A549 (cell line): ENCODE data around the gene RADIL. TPM values are rescaled to one million over a fixed set of nuclear protein-coding genes. Genes with fewer than 3 reads are reported as not detected.

Source experiments
- ATAC-seq, 2 experiments: fragments of 200-7000 bp in 1 of 2; fragments of >200 bp in 1 of 2; cut with Nextera tagmentation in 1 of 2; cut with Tn5 transposase in 1 of 2; 3 replicates each; pipeline versions ENCODE4 v1.8.0 to v1.9.1; 2018 to 2020; ENCODE audit warnings: mild to moderate bottlenecking in 1 of 2, moderate library complexity in 1 of 2
- CTCF ChIA-PET: fragments of 300-600 bp; sonication (Branson Sonifier 250); formaldehyde crosslinking; extraction: SDS; loops from one replicate; lab custom pipeline; 2021; ENCODE audit warnings: antibody characterized with exemption, inconsistent platforms; lab: Yijun Ruan, JAX
- POLR2A ChIA-PET: fragments of 350-600 bp; formaldehyde crosslinking; extraction: SDS; loops from one replicate; lab custom pipeline; 2021; ENCODE audit warnings: antibody characterized with exemption, inconsistent platforms; lab: Yijun Ruan, JAX
- DNase-seq, 2 experiments: peaks; one replicate each; pipeline versions ENCODE4 v3.0.0 to v3.0.0-alpha.2; 2011 to 2016; ENCODE audit warnings: low read depth in 1 of 2, low spot score in 1 of 2
- FAIRE-seq: peaks from 2 replicates; lab custom pipeline; 2011; peaks lifted over from hg19 to GRCh38; lab: Jason Lieb, UNC
- H3K27ac ChIP-seq, 2 experiments: fragments of >200 bp; sonication (Bioruptor Twin); formaldehyde crosslinking; 3 replicates each; pipeline ENCODE4 v1.5.1; 2016 to 2017
- H3K4me1 ChIP-seq: fragments of >200 bp; sonication (Bioruptor Twin); formaldehyde crosslinking; 3 replicates; pipeline ENCODE4 v1.6.1; 2016
- H3K4me2 ChIP-seq: fragments of >200 bp; sonication (Bioruptor Twin); formaldehyde crosslinking; 3 replicates; pipeline ENCODE4 v1.6.1; 2016
- H3K4me3 ChIP-seq: fragments of >200 bp; sonication (Bioruptor Twin); formaldehyde crosslinking; 3 replicates; pipeline ENCODE4 v1.5.1; 2016
- H3K9me3 ChIP-seq: fragments of >200 bp; sonication (Bioruptor Twin); formaldehyde crosslinking; 3 replicates; pipeline ENCODE4 v1.6.1; 2016
- ATOH8 ChIP-seq: fragments of 250-450 bp; sonication (Bioruptor Pico); IDR thresholded peaks from 2 replicates; pipeline ENCODE4 v1.5.0; 2020; ENCODE audit warnings: low read depth, mild to moderate bottlenecking, moderate library complexity
- BHLHE40 ChIP-seq: IDR thresholded peaks from 2 replicates; pipeline ENCODE4 v1.6.1; 2012; ENCODE audit warnings: low read depth, low read length, inconsistent platforms
- CBX2 ChIP-seq: fragments of 200-600 bp; sonication (generic); IDR thresholded peaks from 2 replicates; pipeline ENCODE4 v1.6.1; 2016; ENCODE audit warnings: low read depth, mild to moderate bottlenecking, borderline replicate concordance
- CBX8 ChIP-seq: fragments of 200-600 bp; sonication (generic); IDR thresholded peaks from 2 replicates; pipeline ENCODE4 v1.6.1; 2016
- CEBPB ChIP-seq, 2 experiments: fragments of >200 bp in 1 of 2; sonication (Bioruptor Twin) in 1 of 2; formaldehyde crosslinking in 1 of 2; IDR thresholded peaks; 2 replicates each; pipeline ENCODE4 v1.6.1; 2012 to 2016
- CHD2 ChIP-seq: fragments of 150-350 bp; IDR thresholded peaks from 2 replicates; pipeline ENCODE4 v1.6.1; 2014; ENCODE audit warnings: low read length; ENCODE audit not compliant: partially characterized antibody
- CTCF ChIP-seq: fragments of >200 bp; sonication (Bioruptor Twin); formaldehyde crosslinking; IDR thresholded peaks from 3 replicates; pipeline ENCODE4 v1.5.1; 2016
- EHF ChIP-seq: fragments of 250-450 bp; sonication (Bioruptor Pico); IDR thresholded peaks from 2 replicates; pipeline ENCODE4 v1.5.0; 2020; ENCODE audit warnings: mild to moderate bottlenecking
- ESRRA ChIP-seq: fragments of 150-350 bp; IDR thresholded peaks from 2 replicates; pipeline ENCODE4 v1.6.1; 2014; ENCODE audit warnings: mild to moderate bottlenecking, low read length, borderline replicate concordance
- FOSB ChIP-seq: fragments of 250-450 bp; sonication (Bioruptor Pico); IDR thresholded peaks from 2 replicates; pipeline ENCODE4 v1.5.0; 2020; ENCODE audit warnings: mild to moderate bottlenecking, moderate library complexity
- FOXS1 ChIP-seq: fragments of 250-450 bp; sonication (Bioruptor Pico); IDR thresholded peaks from 2 replicates; pipeline ENCODE4 v1.5.0; 2020; ENCODE audit warnings: mild to moderate bottlenecking, moderate library complexity
- GATA3 ChIP-seq: IDR thresholded peaks from 2 replicates; pipeline ENCODE4 v1.6.1; 2012; ENCODE audit warnings: borderline replicate concordance
- HES2 ChIP-seq: fragments of >200 bp; sonication (Bioruptor Twin); formaldehyde crosslinking; IDR thresholded peaks from 2 replicates; pipeline ENCODE4 v1.6.1; 2016
- HMGXB4 ChIP-seq: fragments of 250-450 bp; sonication (Bioruptor Pico); IDR thresholded peaks from 2 replicates; pipeline ENCODE4 v1.5.0; 2021; ENCODE audit warnings: mild to moderate bottlenecking, moderate library complexity, borderline replicate concordance
- HOXA7 ChIP-seq: fragments of 250-450 bp; sonication (Bioruptor Pico); IDR thresholded peaks from 2 replicates; pipeline ENCODE4 v1.5.0; 2020; ENCODE audit warnings: mild to moderate bottlenecking, moderate library complexity
- HOXB13 ChIP-seq: fragments of 250-450 bp; sonication (Bioruptor Pico); IDR thresholded peaks from 2 replicates; pipeline ENCODE4 v1.5.0; 2020; ENCODE audit warnings: low read depth, mild to moderate bottlenecking, moderate library complexity
- KDM5A ChIP-seq: fragments of 200-600 bp; sonication (generic); IDR thresholded peaks from 2 replicates; pipeline ENCODE4 v1.6.1; 2016; ENCODE audit warnings: antibody characterized with exemption, mild to moderate bottlenecking
- MAFK ChIP-seq: fragments of 450-650 bp; IDR thresholded peaks from 2 replicates; pipeline ENCODE4 v1.6.1; 2014; ENCODE audit not compliant: partially characterized antibody
- MAX ChIP-seq: IDR thresholded peaks from 2 replicates; pipeline ENCODE4 v1.6.1; 2012
- MAZ ChIP-seq: fragments of 150-350 bp; IDR thresholded peaks from 2 replicates; pipeline ENCODE4 v1.6.1; 2014; ENCODE audit warnings: antibody characterized with exemption, low read depth, low read length, borderline replicate concordance
- NFE2L2 ChIP-seq: fragments of 150-350 bp; conservative IDR thresholded peaks from 2 replicates; pipeline ENCODE4 v1.6.1; 2014; ENCODE audit warnings: low read length
- NPAS2 ChIP-seq: fragments of 250-450 bp; sonication (Bioruptor Pico); IDR thresholded peaks from 2 replicates; pipeline ENCODE4 v1.8.0; 2022; ENCODE audit warnings: mild to moderate bottlenecking, moderate library complexity, borderline replicate concordance
- PHF8 ChIP-seq: fragments of 200-600 bp; sonication (generic); IDR thresholded peaks from 2 replicates; pipeline ENCODE4 v1.6.1; 2016; ENCODE audit warnings: low read depth, mild to moderate bottlenecking, antibody characterized with exemption, moderate library complexity, borderline replicate concordance
- POLR2A ChIP-seq: IDR thresholded peaks from 2 replicates; pipeline ENCODE4 v1.6.1; 2012; ENCODE audit warnings: mild to moderate bottlenecking, low read length
- POLR2AphosphoS2 ChIP-seq: conservative IDR thresholded peaks from 2 replicates; pipeline ENCODE4 v1.6.1; 2012; ENCODE audit warnings: low read length, improper control_type of control experiment, inconsistent platforms
- RAD21 ChIP-seq, 2 experiments: fragments of >200 bp in 1 of 2; sonication (Bioruptor Twin) in 1 of 2; formaldehyde crosslinking in 1 of 2; IDR thresholded peaks in 1 of 2; conservative IDR thresholded peaks in 1 of 2; 2 replicates in 1 of 2; 3 replicates in 1 of 2; pipeline ENCODE4 v1.6.1; 2012 to 2018; ENCODE audit warnings: inconsistent platforms in 1 of 2
- RCOR1 ChIP-seq: fragments of 150-350 bp; IDR thresholded peaks from 2 replicates; pipeline ENCODE4 v1.6.1; 2014; ENCODE audit warnings: antibody characterized with exemption, low read length, low read depth
- RFX5 ChIP-seq: fragments of 450-650 bp; IDR thresholded peaks from 2 replicates; pipeline ENCODE4 v1.7.1; 2014; ENCODE audit warnings: antibody characterized with exemption, mild to moderate bottlenecking, moderate library complexity
- TFCP2L1 ChIP-seq: fragments of 250-450 bp; sonication (Bioruptor Pico); IDR thresholded peaks from 2 replicates; pipeline ENCODE4 v1.5.0; 2021; ENCODE audit warnings: mild to moderate bottlenecking
- TP53 ChIP-seq: fragments of 250-450 bp; sonication (Bioruptor Pico); IDR thresholded peaks from 2 replicates; pipeline ENCODE4 v1.5.0; 2021; ENCODE audit warnings: mild to moderate bottlenecking, moderate library complexity
- ZC3H11A ChIP-seq: fragments of 450-650 bp; IDR thresholded peaks from 2 replicates; pipeline ENCODE4 v1.6.1; 2014; ENCODE audit warnings: antibody characterized with exemption, mild to moderate bottlenecking
- ZNF302 ChIP-seq: fragments of 250-450 bp; sonication (Bioruptor Pico); IDR thresholded peaks from 2 replicates; pipeline ENCODE4 v1.9.0; 2021; ENCODE audit warnings: inconsistent platforms, mild to moderate bottlenecking, moderate library complexity
- WGBS: methylation state at CpG from one replicate; pipeline ENCODE4 v1.1.6; 2017; ENCODE audit errors: missing lambda C conversion rate; 5-methylcytosine and 5-hydroxymethylcytosine counted together
- polyA plus RNA-seq, 4 experiments: library from polyadenylated mRNA; depleted of rRNA in 3 of 4; stranded (reverse); fragments of >200 nt; fragmentation: RNase III in 1 of 4; extraction: RNeasy Plus Mini Kit Qiagen cat#74134 plus additional on column Dnase treatment in 1 of 4; gene quantifications; 2 replicates in 3 of 4; 3 replicates in 1 of 4; pipeline ENCODE4 v1.2.3, GENCODE V29; 2011 to 2017

The RADIL gene
- polyA plus RNA-seq, 2 of the 4 experiments (the other 2 are of a cell fraction), result 1.0 to 1.1 TPM

GRCh38 chr7:4916113-4916512 lies 32.6 kb upstream of the RADIL start:
- Histone ChIP-seq H3K4me2 (no peak overlapping the region), H3K4me3 (no peak overlapping the region), H3K4me1 (no peaks in the 10 kb centered on the region), H3K9me3 (0 out of 3 replicates have a peak, but pooled peaks cover 2% of the 10 kb centered on the region), H3K27ac (no peak overlapping the region)
- CTCF ChIA-PET, result interaction anchor here (0.6 to 1.0 kb wide), 5 partner anchors 9 to 719 kb away, joined by 3 read pairs; partner anchors contain the start of gene RADIL
- peak in 1 of 2 experiments; percentile 34; a peak in 1 of 6 replicates for ATAC-seq
- TF ChIP-seq FOSB (CRISPR knock-in tag), result no peak
- TF ChIP-seq HMGXB4 (CRISPR knock-in tag), result no peak
- no peak for TF ChIP-seq CHD2
- TF ChIP-seq MAFK, result no peak
- no peak for TF ChIP-seq ATOH8 (CRISPR knock-in tag)
- no peak for TF ChIP-seq ZNF302
- TF ChIP-seq MAX, result no peak
- TF ChIP-seq GATA3, result no peak
- TF ChIP-seq MAZ, result no peak
- no peak for TF ChIP-seq POLR2AphosphoS2
- TF ChIP-seq, all 56 proteins: peak for 0
- no peak for FAIRE-seq
- POLR2A ChIA-PET, result no interaction called here
- DNase-seq, result no peak
- 29% methylated on average over 8 of the region's 8 CpGs for WGBS

- ChIA-PET POLR2A (no interaction called here), CTCF (interaction anchor here (0.9 kb wide), 1 partner anchor 113 kb away, joined by 3 read pairs; no protein-coding TSS in a partner anchor)
- 61% methylated on average over 19 of the region's 20 CpGs for WGBS
- Histone ChIP-seq H3K4me2 (no peak overlapping the region), H3K27ac (no peak overlapping the region), H3K4me1 (no peaks in the 10 kb centered on the region), H3K4me3 (no peak overlapping the region), H3K9me3 (no peaks in the 10 kb centered on the region)
- FAIRE-seq (no peak), DNase-seq (no peak), ATAC-seq (no peak)
- TF ChIP-seq POLR2A (no peak), HES2 (no peak), EHF (no peak), NPAS2 (CRISPR knock-in tag) (no peak), CTCF (no peak)
These were observed 27.8 kb upstream of the RADIL start for GRCh38 chr7:4911111-4911828.

GRCh38 chr7:4906682-4907081 lies 23.2 kb upstream of the RADIL start:
- no peaks in the 10 kb centered on the region for H3K4me1 ChIP-seq
- POLR2A ChIA-PET, result no interaction called here
- CTCF ChIA-PET, result interaction anchor here (0.5 to 2.1 kb wide), 6 partner anchors 8 to 108 kb away, joined by 3 to 6 read pairs (median 3); partner anchors contain the start of gene RADIL
- FAIRE-seq (no peak), DNase-seq (peak in 1 of 2 experiments; percentile 37), ATAC-seq (peak in 1 of 2 experiments; percentile 42; a peak in 2 of 6 replicates)
- no peak overlapping the region for H3K27ac ChIP-seq
- H3K4me3 ChIP-seq, result no peak overlapping the region
- H3K9me3 ChIP-seq, result no peaks in the 10 kb centered on the region
- 20% methylated on average over 1 of the region's 1 CpG for whole genome bisulfite sequencing
- TF ChIP-seq CBX2 (no peak), NFE2L2 (no peak), KDM5A (no peak), BHLHE40 (no peak), RAD21 (conservative IDR thresholded peaks at IDR 0.05 in 1 of 2, IDR thresholded peaks at IDR 0.05 in 1 of 2) (no peak), RCOR1 (no peak), ESRRA (no peak), TP53 (CRISPR knock-in tag) (no peak), TFCP2L1 (no peak), CEBPB (IDR thresholded peaks at IDR 0.05) (no peak), RFX5 (no peak), HOXA7 (CRISPR knock-in tag) (no peak), PHF8 (no peak), ZC3H11A (no peak), HOXB13 (CRISPR knock-in tag) (no peak), FOXS1 (no peak), CBX8 (no peak)
- H3K4me2 ChIP-seq, result no peak overlapping the region
